ENCODE data around the gene CD44.
A peak's percentile ranks its signal among the peaks of the same experiment; 100 is the strongest.

Gene CD44

GRCh38 chr11:35179466-35180135, 40.6 kb downstream of the CD44 start:
- DNase-seq, result peak; percentile 26

- DNase-seq, result peak; percentile 69
Measured at GRCh38 chr11:35180317-35181233, 41.6 kb downstream of the CD44 start.

GRCh38 chr11:35182317-35182939, 43.5 kb downstream of the CD44 start:
- DNase-seq, result no peak

GRCh38 chr11:35183326-35183925, 44.5 kb downstream of the CD44 start:
- DNase-seq, result no peak

GRCh38 chr11:35185696-35186095, 46.7 kb downstream of the CD44 start:
- no peak for DNase-seq

- no peak for DNase-seq
Measured at GRCh38 chr11:35187996-35188395, 49.0 kb downstream of the CD44 start.

GRCh38 chr11:35190804-35191348, 51.9 kb downstream of the CD44 start:
- DNase-seq, result peak; percentile 31

GRCh38 chr11:35192347-35192746, 53.4 kb downstream of the CD44 start:
- DNase-seq, result no peak

DNA sequence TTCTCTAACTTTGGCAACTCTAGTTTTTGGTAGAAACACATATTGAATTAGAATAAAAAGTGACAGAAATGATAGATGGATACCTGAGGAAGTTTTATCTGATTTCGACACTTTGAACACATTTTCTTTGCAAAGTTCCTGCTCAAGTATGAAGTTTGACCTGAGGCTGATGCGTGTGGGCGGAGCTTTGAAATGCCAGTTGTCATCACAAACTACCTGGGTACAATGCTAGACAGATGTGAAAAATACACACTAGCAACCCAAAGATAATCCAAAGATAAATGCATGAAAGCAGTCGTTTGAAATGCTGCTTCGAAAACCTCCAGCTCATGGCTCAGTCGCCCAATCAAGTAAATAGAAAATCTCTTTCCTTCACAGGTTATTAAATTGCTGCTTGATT, 54.8 kb downstream of the CD44 start:
- no peak for DNase-seq

DNA sequence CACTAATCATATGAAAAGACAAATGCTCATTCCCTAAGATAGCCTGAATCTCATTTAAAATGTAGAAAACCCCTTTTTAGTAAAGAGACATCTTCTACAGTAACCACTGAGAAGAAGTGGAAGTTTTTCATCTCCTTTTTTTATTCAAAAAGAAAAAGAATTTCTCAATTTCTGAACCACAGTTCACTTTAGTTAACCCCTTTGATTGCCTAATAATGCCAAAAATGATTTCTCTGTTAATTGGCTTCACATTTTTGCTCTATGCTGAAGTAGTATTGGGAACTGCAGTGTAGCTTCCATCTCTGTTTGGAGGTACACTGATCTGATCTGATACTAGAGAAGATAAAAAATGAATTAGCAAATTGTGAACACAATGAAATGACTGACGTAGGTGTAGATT, 58.3 kb downstream of the CD44 start:
- no peak for DNase-seq

DNA sequence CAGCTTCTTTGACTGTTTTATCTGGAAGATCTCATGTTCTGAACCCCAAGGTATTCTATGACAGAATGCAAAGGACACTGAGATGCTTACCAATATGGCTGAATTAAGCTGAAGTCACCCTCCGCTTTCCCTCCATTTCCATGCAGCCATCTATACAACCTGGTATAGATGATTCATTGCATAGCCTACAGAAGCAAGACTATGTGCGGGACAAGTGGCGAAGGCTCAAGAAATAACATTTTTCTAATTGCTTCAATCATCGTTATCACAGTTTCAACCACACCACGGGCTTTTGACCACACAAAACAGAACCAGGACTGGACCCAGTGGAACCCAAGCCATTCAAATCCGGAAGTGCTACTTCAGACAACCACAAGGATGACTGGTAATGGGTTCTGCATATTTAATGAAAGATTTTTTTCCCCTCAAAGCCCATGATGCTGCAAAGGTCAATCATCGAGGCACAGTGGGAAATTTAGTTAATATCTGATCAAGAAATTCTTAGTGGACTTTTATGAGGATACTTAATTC, 61.9 kb downstream of the CD44 start:
- DNase-seq, result no peak

GRCh38 chr11:35204614-35205013, 65.6 kb downstream of the CD44 start:
- DNase-seq, result no peak

DNA sequence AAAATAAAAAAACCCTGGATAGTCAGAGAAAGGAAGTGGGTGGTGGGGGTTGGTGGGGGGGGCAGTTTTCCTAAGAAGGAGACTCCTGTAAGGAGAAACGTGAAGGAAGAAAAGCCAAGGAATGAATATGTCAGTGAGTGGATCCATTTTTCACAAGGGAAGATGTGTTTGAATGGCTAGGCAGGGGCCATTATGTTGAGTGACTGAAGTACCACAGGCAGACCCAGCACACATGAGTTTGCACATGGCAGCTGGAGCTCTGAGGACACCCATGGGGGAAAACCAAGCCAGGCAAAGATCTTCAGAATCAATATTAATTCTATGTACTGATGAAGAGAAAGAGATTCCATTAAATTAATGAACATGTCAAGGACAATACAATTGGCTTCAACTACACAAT, 67.6 kb downstream of the CD44 start:
- DNase-seq, result no peak

DNA sequence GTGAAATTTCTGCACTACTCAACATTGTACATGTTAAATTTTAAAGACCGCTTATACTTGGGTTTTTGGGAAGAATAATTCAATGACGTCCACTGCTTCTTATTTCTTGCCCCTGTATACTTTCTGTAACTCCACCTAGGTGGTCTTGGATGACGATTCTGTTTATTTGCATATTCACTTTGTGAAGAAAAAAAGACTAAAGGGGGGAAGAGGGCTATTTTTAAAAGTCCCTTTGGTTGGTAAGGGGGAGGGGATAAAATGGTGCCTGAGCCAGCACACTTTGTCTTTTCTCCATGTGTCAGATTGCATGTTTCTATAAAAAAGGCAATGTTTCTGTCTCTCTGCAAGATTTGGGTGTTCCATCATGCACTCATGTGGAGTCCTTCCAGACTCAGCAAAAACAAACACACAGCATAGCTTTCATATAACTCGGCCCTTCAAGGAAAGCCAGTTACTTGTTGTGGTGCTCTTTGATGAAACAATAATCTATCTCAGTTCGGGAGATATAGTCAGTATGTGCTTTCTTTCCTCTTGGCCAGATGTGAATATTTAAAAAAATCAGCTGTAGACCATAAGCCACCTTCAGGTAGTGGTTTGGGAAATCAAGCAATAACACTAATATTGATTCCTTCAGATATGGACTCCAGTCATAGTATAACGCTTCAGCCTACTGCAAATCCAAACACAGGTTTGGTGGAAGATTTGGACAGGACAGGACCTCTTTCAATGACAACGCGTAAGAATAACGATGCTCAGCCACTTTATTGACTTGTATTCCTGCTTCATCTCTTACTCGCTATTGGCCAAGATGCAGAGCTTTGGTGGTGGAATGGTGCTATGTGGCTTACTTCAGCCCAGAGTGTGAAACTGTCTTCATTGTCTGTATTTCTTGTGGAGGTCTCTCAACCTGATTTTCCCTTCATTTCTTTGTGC, 68.8 kb downstream of the CD44 start:
- no peak for DNase-seq

GRCh38 chr11:35208795-35209194, 69.8 kb downstream of the CD44 start:
- DNase-seq, result no peak

DNA sequence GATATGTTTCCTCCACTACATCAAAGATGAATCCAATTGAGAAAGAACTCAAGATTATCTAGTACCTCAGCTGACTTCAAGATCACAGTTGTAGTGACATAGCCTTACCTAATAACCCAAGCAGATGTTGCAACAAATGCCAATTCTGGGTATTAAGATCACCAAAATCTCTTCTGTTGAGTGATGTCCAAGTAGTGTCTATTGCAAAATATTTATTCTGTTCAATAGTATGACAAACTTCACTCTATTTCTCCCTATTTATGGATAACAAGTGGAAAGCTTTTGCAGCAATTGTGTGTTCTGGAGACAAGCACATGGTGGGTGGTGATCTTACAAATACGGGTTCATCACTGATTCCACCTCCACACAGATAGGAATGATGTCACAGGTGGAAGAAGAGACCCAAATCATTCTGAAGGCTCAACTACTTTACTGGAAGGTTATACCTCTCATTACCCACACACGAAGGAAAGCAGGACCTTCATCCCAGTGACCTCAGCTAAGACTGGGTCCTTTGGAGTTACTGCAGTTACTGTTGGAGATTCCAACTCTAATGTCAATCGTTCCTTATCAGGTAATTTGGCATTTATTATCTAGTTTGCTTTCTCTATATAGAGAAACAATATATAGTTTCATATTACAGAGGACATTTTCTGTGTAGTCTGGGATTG, 72.0 kb downstream of the CD44 start:
- DNase-seq, result no peak

DNA sequence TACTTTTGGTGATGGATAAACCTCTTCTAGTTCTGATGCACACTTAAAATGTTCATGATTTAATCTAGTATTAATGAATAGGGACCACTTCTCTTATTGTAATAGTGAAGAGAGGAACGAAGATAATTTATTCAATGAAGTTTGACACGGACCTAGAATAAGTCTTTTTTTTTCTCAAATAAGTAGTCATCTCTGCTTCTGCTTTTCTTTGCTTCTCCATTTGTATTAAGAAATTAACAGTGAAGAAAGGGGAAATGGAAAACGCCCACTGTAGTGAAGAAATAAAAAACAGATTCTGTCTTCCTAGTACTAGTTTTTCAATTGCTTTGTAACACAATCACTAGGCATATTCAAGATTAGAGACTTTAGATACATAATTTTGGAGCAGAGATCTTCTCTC, 73.0 kb downstream of the CD44 start:
- DNase-seq, result no peak

DNA sequence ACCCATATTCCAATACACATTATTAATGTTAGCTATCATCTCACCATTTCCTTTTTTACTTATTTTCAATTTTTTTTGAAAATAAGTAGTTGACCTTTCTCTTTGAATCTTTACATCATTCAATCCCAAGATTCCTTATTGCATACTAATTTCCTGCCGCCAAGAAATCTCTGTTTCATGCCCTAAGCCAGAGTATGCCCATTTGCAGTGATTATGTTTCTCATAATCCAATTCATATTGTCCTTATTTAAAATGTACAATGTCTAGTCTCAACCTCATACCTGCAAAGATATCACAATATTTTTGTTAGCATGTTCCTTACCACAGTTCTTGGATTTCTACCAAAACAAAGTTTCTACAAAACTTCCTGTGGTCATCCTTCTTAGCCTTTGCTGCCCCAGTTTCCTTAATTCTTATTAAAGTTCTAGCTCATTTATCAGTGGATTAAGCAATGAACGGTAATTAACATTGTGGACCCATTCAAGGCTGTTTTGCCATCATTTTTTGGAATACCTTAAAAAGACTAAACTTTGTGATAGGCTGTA, 75.3 kb downstream of the CD44 start:
- no peak for DNase-seq

GRCh38 chr11:35214792-35215193, 75.8 kb downstream of the CD44 start:
- peak; percentile 98 for DNase-seq

- no peak for DNase-seq
Measured at GRCh38 chr11:35215945-35216344, 77.0 kb downstream of the CD44 start.

All from EL (cell line).